GM19043 (cell line): ENCODE data around the gene MPST.

Experiments
- ATAC-seq: cut with Tn5 transposase; IDR thresholded peaks from one replicate; pipeline ENCODE4 v1.9.1; 2021; ENCODE audit warnings: low read depth; ENCODE audit not compliant: unreplicated experiment

MPST gene

GRCh38 chr22:37021710-37022482 lies 2.4 kb downstream of the MPST start:
- no peak for ATAC-seq

- no peak for ATAC-seq
These were observed 3.2 kb downstream of the MPST start for GRCh38 chr22:37022483-37023337.

- ATAC-seq, result no peak
These were observed 4.3 kb downstream of the MPST start for GRCh38 chr22:37023743-37024338.

- ATAC-seq, result no peak
These were observed 5.0 kb downstream of the MPST start for GRCh38 chr22:37024339-37025157.

GRCh38 chr22:37025500-37026070 lies 6.0 kb downstream of the MPST start:
- no peak for ATAC-seq

- no peak for ATAC-seq
These were observed 6.8 kb downstream of the MPST start for GRCh38 chr22:37026325-37026724.

GRCh38 chr22:37027556-37027955 lies 8.0 kb downstream of the MPST start:
- no peak for ATAC-seq

- no peak for ATAC-seq
These were observed 9.4 kb downstream of the MPST start for GRCh38 chr22:37028692-37029674.

GRCh38 chr22:37030560-37031281 lies 11.2 kb downstream of the MPST start:
- ATAC-seq, result no peak

GRCh38 chr22:37032134-37032534 lies 12.6 kb downstream of the MPST start:
- ATAC-seq, result no peak

GRCh38 chr22:37032535-37033460 lies 13.3 kb downstream of the MPST start:
- no peak for ATAC-seq

- ATAC-seq, result no peak
These were observed 14.3 kb downstream of the MPST start for GRCh38 chr22:37033605-37034430.

GRCh38 chr22:37036655-37037377 lies 17.3 kb downstream of the MPST start:
- no peak for ATAC-seq

GRCh38 chr22:37037669-37038068 lies 18.1 kb downstream of the MPST start:
- ATAC-seq, result no peak

- no peak for ATAC-seq
These were observed 19.9 kb downstream of the MPST start for GRCh38 chr22:37039466-37039865.
